ENCODE results near the gene MAN1A1.

Gene MAN1A1

GRCh38 chr6:119269266-119270103, 80.1 kb downstream of the MAN1A1 start:
- no peak for DNase-seq (ENCODE audit: extremely low read depth, low read depth)
- TF ChIP-seq CTCF (IDR thresholded peaks at IDR 0.05; ENCODE audit: low read depth, low read length), result no peak

GRCh38 chr6:119267126-119267905, 82.2 kb downstream of the MAN1A1 start:
- no peak for DNase-seq (ENCODE audit: extremely low read depth, low read depth)
- TF ChIP-seq CTCF (IDR thresholded peaks at IDR 0.05; ENCODE audit: low read depth, low read length), result no peak

- TF ChIP-seq CTCF (IDR thresholded peaks at IDR 0.05; ENCODE audit: low read depth, low read length), result no peak
- DNase-seq (ENCODE audit: extremely low read depth, low read depth), result no peak
These were observed 84.6 kb downstream of the MAN1A1 start for GRCh38 chr6:119264854-119265397.

GRCh38 chr6:119262612-119263011, 86.9 kb downstream of the MAN1A1 start:
- no peak for DNase-seq (ENCODE audit: extremely low read depth, low read depth)
- TF ChIP-seq CTCF (IDR thresholded peaks at IDR 0.05; ENCODE audit: low read depth, low read length), result no peak

GRCh38 chr6:119261944-119262284, 87.6 kb downstream of the MAN1A1 start:
- TF ChIP-seq CTCF (IDR thresholded peaks at IDR 0.05; ENCODE audit: low read depth, low read length), result no peak
- DNase-seq (ENCODE audit: extremely low read depth, low read depth), result no peak

- DNase-seq (ENCODE audit: extremely low read depth, low read depth), result no peak
- no peak for TF ChIP-seq CTCF (IDR thresholded peaks at IDR 0.05; ENCODE audit: low read depth, low read length)
These were observed 90.5 kb downstream of the MAN1A1 start for GRCh38 chr6:119259027-119259426.

GRCh38 chr6:119257726-119258125, 91.8 kb downstream of the MAN1A1 start:
- DNase-seq (ENCODE audit: extremely low read depth, low read depth), result no peak
- TF ChIP-seq CTCF (IDR thresholded peaks at IDR 0.05; ENCODE audit: low read depth, low read length), result no peak
